AG04449 (cell line): ENCODE results near the gene URAD.

Experiments
- CTCF ChIA-PET: fragments of 350-600 bp; formaldehyde crosslinking; extraction: SDS; loops from one replicate; lab custom pipeline; 2021; ENCODE audit warnings: antibody characterized with exemption; lab: Yijun Ruan, JAX
- POLR2A ChIA-PET: fragments of 400-600, 350-600 bp; formaldehyde crosslinking; extraction: SDS; loops from one replicate; lab custom pipeline; 2020; ENCODE audit warnings: antibody characterized with exemption, inconsistent platforms; lab: Yijun Ruan, JAX
- DNase-seq: peaks from one replicate; pipeline ENCODE4 v3.0.0-alpha.2; 2010; ENCODE audit warnings: low read depth, low spot score
- H3K4me3 ChIP-seq: 2 replicates; pipeline ENCODE4 v1.5.1; 2011; ENCODE audit warnings: low read depth, mild to moderate bottlenecking, control low read depth, low read length
- TF ChIP-seq, protein P1 (sequence below): IDR thresholded peaks from one replicate; pipeline ENCODE4 v1.5.1; 2011; ENCODE audit warnings: mild to moderate bottlenecking, moderate library complexity, low read length, control low read depth, inconsistent platforms; ENCODE audit not compliant: insufficient read depth; ENCODE audit errors: missing control alignments

URAD gene

DNA sequence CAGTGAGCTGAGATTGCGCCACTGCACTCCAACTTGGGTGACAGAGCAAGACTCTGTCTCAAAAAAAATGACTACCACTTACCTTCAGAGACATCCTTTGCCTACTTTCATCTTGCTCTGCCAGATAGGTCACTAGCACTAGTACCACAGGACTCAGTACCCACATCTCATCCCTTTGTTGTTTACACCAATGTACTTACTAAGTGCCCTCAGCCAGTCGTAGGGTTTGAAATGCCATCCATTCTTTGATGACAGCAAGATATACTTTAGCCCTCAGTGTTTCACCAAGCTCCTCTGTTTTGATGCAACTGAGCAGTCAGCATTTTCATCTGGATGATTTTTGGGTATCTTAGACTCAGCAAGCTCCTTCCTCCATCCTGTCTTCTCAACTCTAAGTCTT is 6.1 kb downstream of the URAD start:
- no peak for DNase-seq
- POLR2A ChIA-PET, result no interaction called here
- TF ChIP-seq, protein P1, sequence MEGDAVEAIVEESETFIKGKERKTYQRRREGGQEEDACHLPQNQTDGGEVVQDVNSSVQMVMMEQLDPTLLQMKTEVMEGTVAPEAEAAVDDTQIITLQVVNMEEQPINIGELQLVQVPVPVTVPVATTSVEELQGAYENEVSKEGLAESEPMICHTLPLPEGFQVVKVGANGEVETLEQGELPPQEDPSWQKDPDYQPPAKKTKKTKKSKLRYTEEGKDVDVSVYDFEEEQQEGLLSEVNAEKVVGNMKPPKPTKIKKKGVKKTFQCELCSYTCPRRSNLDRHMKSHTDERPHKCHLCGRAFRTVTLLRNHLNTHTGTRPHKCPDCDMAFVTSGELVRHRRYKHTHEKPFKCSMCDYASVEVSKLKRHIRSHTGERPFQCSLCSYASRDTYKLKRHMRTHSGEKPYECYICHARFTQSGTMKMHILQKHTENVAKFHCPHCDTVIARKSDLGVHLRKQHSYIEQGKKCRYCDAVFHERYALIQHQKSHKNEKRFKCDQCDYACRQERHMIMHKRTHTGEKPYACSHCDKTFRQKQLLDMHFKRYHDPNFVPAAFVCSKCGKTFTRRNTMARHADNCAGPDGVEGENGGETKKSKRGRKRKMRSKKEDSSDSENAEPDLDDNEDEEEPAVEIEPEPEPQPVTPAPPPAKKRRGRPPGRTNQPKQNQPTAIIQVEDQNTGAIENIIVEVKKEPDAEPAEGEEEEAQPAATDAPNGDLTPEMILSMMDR, result no peak
- no peak overlapping the region for H3K4me3 ChIP-seq
- CTCF ChIA-PET, result interaction anchor here (0.9 to 13.3 kb wide), 12 partner anchors 7 to 619 kb away, joined by 3 to 321 read pairs (median 26); no protein-coding TSS in a partner anchor

DNA sequence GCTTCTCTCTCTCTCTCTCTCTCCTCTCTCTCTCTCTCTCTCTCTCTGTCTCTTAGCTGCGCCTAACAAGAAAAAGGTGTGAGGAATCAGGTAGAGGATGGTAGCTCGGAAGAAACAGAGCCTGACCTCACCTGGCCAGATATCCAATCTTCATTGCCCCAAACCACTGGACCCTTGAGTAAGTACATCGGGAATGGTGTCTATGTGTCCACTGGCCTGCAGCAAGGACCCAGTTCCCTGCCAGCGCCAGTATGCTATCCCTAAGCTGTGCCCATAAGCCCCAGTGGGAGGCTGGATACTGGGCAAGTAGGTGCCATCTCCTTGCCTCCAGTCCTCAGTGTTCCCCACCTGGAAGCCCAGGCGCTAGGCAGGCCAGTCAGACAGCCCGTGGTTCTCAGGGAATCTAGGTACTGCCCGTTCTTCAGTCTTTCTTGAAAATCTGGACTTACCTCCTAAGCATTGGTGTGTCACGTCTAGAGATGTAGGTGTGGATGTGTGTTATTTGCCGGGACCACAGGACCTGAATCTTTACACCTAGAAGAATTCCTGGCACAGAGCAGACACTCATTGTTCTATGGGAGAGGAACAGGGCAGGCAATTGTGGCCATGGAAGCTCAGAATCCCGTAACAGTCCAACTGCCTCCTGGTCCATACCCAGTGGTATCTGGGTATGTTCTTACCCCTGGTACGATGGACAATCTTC is 7.3 kb downstream of the URAD start:
- H3K4me3 ChIP-seq, result no peak overlapping the region
- CTCF ChIA-PET, result interaction anchor here (0.6 to 13.3 kb wide), 7 partner anchors 9 to 618 kb away, joined by 3 to 321 read pairs (median 4); no protein-coding TSS in a partner anchor
- no peak for DNase-seq
- POLR2A ChIA-PET, result no interaction called here
- TF ChIP-seq, protein P1, result no peak

DNA sequence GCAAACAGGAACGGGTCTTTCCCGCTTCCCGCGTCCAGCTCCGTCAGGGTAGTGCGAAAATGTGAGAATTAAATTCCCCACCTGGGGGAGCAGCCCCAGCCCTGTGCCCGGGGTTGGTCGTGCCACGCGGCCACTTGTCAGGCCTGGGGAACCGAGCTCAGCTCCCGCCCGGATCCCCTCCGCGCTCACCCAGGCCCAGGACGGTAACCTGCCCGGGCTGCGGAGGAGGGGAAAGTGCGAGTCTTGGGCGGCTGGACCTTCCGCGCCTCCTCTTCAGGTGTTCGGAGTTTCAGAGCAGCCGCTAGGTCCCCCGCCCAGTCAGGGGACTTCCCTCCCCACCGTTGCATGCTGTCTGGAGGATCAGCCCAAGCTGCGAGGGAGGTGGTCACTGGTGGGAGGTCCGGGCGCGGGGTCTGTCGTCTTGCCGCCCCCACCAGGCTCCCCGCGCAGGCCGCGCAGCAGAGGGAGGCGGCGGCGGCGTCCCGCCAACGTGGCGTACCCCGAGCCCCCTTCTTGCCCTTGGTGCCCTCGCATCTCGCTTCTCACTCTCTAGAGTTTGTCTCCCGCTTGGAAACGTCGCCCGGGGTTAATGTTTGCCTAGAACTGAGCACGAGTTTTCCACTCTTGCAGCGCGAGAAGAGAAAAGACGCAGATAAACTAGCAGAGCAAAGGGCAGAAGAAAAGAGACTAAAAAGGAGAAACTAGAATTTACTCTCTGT is 8.1 kb downstream of the URAD start:
- H3K4me3 ChIP-seq, result no peak overlapping the region
- TF ChIP-seq, protein P1, result no peak
- ChIA-PET CTCF (interaction anchor here (0.6 to 13.3 kb wide), 8 partner anchors 9 to 994 kb away, joined by 3 to 321 read pairs (median 4); no protein-coding TSS in a partner anchor), POLR2A (no interaction called here)
- no peak for DNase-seq

DNA sequence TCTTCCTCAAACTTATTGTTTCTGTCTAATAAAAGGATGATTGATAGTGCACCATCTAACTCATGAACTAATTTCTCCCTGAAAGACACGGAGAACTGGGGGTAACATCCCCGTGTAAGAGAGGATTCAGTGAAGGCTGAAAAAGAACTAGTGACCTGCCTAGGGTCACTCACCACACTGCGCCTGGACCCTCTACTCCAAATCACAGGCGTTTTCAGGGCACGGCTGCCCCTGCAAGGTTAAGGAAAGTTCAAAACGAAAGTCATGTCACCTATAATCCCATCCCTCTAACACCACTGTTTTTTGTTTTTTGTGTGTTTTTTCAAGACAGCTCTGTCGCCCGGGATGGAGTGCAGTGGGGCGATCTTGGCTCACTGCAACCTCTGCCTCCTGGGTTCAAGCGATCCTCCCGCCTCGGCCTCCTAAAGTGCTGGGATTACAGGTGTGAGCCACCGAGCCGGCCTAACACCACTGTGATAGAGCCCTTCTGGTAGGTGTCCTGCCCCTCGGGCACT is 8.7 kb downstream of the URAD start:
- no peak overlapping the region for H3K4me3 ChIP-seq
- POLR2A ChIA-PET, result no interaction called here
- DNase-seq, result no peak
- TF ChIP-seq, protein P1, result no peak
- CTCF ChIA-PET, result interaction anchor here (0.7 to 13.3 kb wide), 4 partner anchors 151 to 994 kb away, joined by 3 to 321 read pairs (median 154); no protein-coding TSS in a partner anchor

DNA sequence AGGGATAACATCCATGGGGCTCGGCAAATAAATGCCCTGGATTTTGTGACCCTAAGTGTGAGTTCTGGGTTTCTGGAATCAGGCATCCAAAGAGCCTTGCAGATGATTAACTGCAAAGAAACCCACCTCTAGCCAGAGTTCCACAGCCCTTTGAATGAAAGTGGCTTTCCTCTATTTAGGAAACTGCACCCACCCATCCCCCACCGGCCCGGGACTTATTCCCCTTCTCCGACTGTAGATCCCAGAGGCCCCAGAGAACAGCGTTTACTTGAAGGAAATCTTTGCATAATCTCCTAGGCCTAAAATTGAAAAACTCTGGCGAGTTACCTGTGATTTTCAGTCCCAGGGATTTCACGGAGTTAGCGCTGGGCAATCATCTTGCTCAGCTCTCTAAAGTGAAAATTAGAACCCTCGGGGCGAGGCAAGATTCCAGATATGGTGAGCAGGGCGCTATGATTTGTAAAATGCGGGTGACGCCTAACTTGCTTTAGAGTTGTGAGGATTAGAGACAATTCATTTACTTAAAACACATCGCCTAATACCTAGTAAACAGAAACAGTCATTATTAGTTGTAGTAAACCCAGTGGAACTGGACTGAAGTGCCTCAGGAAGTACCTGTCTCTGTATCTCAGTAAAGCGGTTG is 9.4 kb downstream of the URAD start:
- CTCF ChIA-PET, result interaction anchor here (4.5 to 13.3 kb wide), 4 partner anchors 25 to 616 kb away, joined by 17 to 321 read pairs (median 154); no protein-coding TSS in a partner anchor
- POLR2A ChIA-PET, result no interaction called here
- TF ChIP-seq, protein P1, result no peak
- H3K4me3 ChIP-seq, result no peak overlapping the region
- DNase-seq, result no peak
